ENCODE data around the gene OR10H4. TPM values are rescaled to one million over a fixed set of nuclear protein-coding genes. Genes with fewer than 3 reads are reported as not detected.

The OR10H4 gene
- total and polyA plus RNA-seq, 2 of the 8 experiments (the other 6 are each of a cell fraction or from before 2014, with no cell fraction given): not detected

GRCh38 chr19:15944401-15944800, 4.4 kb upstream of the OR10H4 start:
- no peak overlapping the region for H2BK12ac ChIP-seq (ENCODE audit: low read depth, low read length)
- no peak overlapping the region for H2BK120ac ChIP-seq (replicated peaks; ENCODE audit: low read depth, low read length)
- H3K9ac ChIP-seq (replicated peaks in 1 of 4; ENCODE audit: extremely low read depth in 1 of 4, low read depth in 3 of 4, low read length in 3 of 4): no peak overlapping the region
- no peak overlapping the region for H2BK15ac ChIP-seq (ENCODE audit: low read length)
- no peak overlapping the region for H3K14ac ChIP-seq (ENCODE audit: insufficient read length)
- no peaks in the 10 kb centered on the region for H3K36me3 ChIP-seq (ENCODE audit: control insufficient read depth in 2 of 4, insufficient read depth in 4 of 4, low read length in 3 of 4)
- no peak overlapping the region for H3K18ac ChIP-seq (ENCODE audit: extremely low read depth, low read length)
- CTCF ChIA-PET (ENCODE audit: partially characterized antibody): no interaction called here
- H3K4me2 ChIP-seq (ENCODE audit: insufficient read depth in 1 of 2, low read depth in 2 of 2, low read length in 2 of 2): no peak overlapping the region
- H3K27me3 ChIP-seq (replicated peaks in 1 of 4; ENCODE audit: control insufficient read depth in 3 of 4, extremely low read depth in 1 of 4, insufficient read depth in 3 of 4, low read length in 3 of 4): no peaks in the 10 kb centered on the region
- no peak overlapping the region for H2AFZ ChIP-seq (ENCODE audit: low read length)
- FAIRE-seq: no peak
- H4K5ac ChIP-seq (ENCODE audit: insufficient read length, low read depth, low read length): no peak overlapping the region
- no peak overlapping the region for H4K8ac ChIP-seq (ENCODE audit: extremely low read depth, insufficient read depth, low read length)
- H3K79me1 ChIP-seq (ENCODE audit: low read depth, low read length): no peaks in the 10 kb centered on the region
- H4K20me1 ChIP-seq (replicated peaks in 1 of 2; ENCODE audit: control insufficient read depth in 1 of 2, insufficient read depth in 2 of 2, low read length in 2 of 2): no peaks in the 10 kb centered on the region
- no peak overlapping the region for H2BK20ac ChIP-seq (ENCODE audit: low read length)
- no peaks in the 10 kb centered on the region for H3K4me1 ChIP-seq (replicated peaks in 1 of 4; ENCODE audit: control insufficient read depth in 3 of 4, insufficient read depth in 4 of 4, low read length in 3 of 4)
- H3K79me2 ChIP-seq (ENCODE audit: control insufficient read depth in 1 of 2, insufficient read depth in 2 of 2, low read length in 2 of 2): no peaks in the 10 kb centered on the region
- 72% methylated on average over 4 of the region's 4 CpGs; no CpG with 5 or more reads in 1 of the 2 experiments for WGBS, 2 experiments (ENCODE audit: extremely low coverage in 1 of 2, insufficient coverage in 1 of 2, insufficient read length in 1 of 2, insufficient replicate concordance in 2 of 2, low coverage in 1 of 2, low lambda C conversion rate in 2 of 2, missing lambda C conversion rate in 1 of 2)
- no peak overlapping the region for H2AK5ac ChIP-seq (ENCODE audit: low read depth, low read length)
- no peak overlapping the region for H3K56ac ChIP-seq (replicated peaks; ENCODE audit: insufficient read length, low read depth, low read length)
- H3K9me3 ChIP-seq (ENCODE audit: insufficient read depth in 2 of 2, low read depth in 1 of 2, low read length in 1 of 2): peaks cover 56 to 62% of the 10 kb centered on the region in 2 experiments
- no peak overlapping the region for H4K91ac ChIP-seq (replicated peaks; ENCODE audit: insufficient read length, low read length)
- H3K4ac ChIP-seq (replicated peaks; ENCODE audit: insufficient read length, low read depth, low read length): no peak overlapping the region
- H3K23me2 ChIP-seq (ENCODE audit: low read depth, low read length): no peaks in the 10 kb centered on the region
- no peak overlapping the region for H3K27ac ChIP-seq (ENCODE audit: low read depth, low read length)
- H3K23ac ChIP-seq (ENCODE audit: insufficient read length): no peak overlapping the region
- no peak for DNase-seq (ENCODE audit: low read depth in 1 of 2, low spot score in 2 of 2)
- H3K4me3 ChIP-seq (ENCODE audit: extremely low read depth in 1 of 4, insufficient read depth in 2 of 4, low read depth in 3 of 4, low read length in 4 of 4): no peak overlapping the region
- POLR2A ChIA-PET (ENCODE audit: partially characterized antibody): no interaction called here
- no peak overlapping the region for H2BK5ac ChIP-seq (ENCODE audit: low read depth, low read length)
- TF ChIP-seq HDAC2 (IDR thresholded peaks at IDR 0.05; ENCODE audit: borderline replicate concordance in 1 of 2, low read depth in 2 of 2, low read length in 2 of 2): no peak

All from H1 (cell line).